Calu3 (cell line): ENCODE data around the gene GREB1L. TPM values are rescaled to one million over a fixed set of nuclear protein-coding genes. Genes with fewer than 3 reads are reported as not detected.

Experiments
- BruUV-seq: library from RNA; stranded (reverse); fragments of 400-500 nt; replicated peaks from 2 replicates; lab custom pipeline; 2021; lab: Mats Ljungman, UMichigan
- CTCF ChIA-PET: fragments of 300-600 bp; sonication (Branson Sonifier 250); formaldehyde crosslinking; loops from one replicate; lab custom pipeline; 2022; ENCODE audit warnings: antibody characterized with exemption; lab: Charles Lee
- DNase-seq: peaks from one replicate; pipeline ENCODE4 v3.0.0; 2022
- H3K27ac Mint-ChIP-seq: one replicate; pipeline ENCODE4 v1.8.0; 2022; ENCODE audit warnings: mixed read lengths; ENCODE audit not compliant: unreplicated experiment
- H3K27me3 Mint-ChIP-seq: one replicate; pipeline ENCODE4 v1.8.0; 2022; ENCODE audit warnings: mixed read lengths; ENCODE audit not compliant: unreplicated experiment
- H3K36me3 Mint-ChIP-seq: one replicate; pipeline ENCODE4 v1.8.0; 2022; ENCODE audit warnings: mild to moderate bottlenecking, moderate library complexity, mixed read lengths; ENCODE audit not compliant: insufficient read depth, unreplicated experiment
- H3K4me1 Mint-ChIP-seq: one replicate; pipeline ENCODE4 v1.8.0; 2022; ENCODE audit warnings: mild to moderate bottlenecking, low read depth, mixed read lengths; ENCODE audit not compliant: unreplicated experiment
- H3K4me3 Mint-ChIP-seq: one replicate; pipeline ENCODE4 v1.8.0; 2022; ENCODE audit warnings: mild to moderate bottlenecking, low read depth, moderate library complexity, mixed read lengths; ENCODE audit not compliant: unreplicated experiment
- H3K9me3 Mint-ChIP-seq: one replicate; pipeline ENCODE4 v1.8.0; 2022; ENCODE audit warnings: low read depth, mixed read lengths; ENCODE audit not compliant: unreplicated experiment
- intact Hi-C: fragments of 100-400 bp; cut with micrococcal nuclease; formaldehyde crosslinking; loops from one replicate; pipeline ENCODE4 v1.10.0; 2022; ENCODE audit not compliant: unreplicated experiment
- total RNA-seq: library from RNA; stranded (reverse); gene quantifications from 2 replicates; pipeline ENCODE4 v1.2.3, GENCODE V29; 2022
- TF ChIP-seq, protein P1 (sequence below): fragments of 200-600 bp; IDR thresholded peaks from one replicate; pipeline ENCODE4 v1.8.0; 2022; ENCODE audit warnings: antibody characterized with exemption; ENCODE audit not compliant: unreplicated experiment

GREB1L gene
- total RNA-seq, 1 experiment from 2014 or later, result 3.8 TPM

DNA sequence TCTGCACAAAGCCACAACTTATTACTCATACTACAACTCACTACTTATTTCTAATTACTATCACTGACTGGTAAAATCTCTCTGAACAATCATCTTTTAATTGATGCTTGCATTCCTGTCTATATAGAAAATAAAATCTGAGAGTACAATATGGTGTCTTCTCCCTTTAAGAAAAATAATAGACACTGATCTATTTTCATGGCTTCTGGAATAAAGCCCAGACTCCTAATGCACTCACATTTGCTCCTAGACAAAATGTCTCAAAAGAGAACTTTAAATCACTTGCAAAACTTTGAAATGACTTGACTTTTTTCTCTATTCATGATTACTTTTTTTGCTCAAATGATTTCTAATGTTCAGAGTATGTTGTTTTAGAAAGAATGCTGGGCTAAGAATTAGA, 329.7 kb downstream of the GREB1L start:
- Mint-ChIP-seq H3K4me1 (no peaks in the 10 kb centered on the region), H3K4me3 (no peak overlapping the region), H3K9me3 (no peaks in the 10 kb centered on the region), H3K27me3 (no peaks in the 10 kb centered on the region), H3K36me3 (peaks cover 66% of the 10 kb centered on the region), H3K27ac (no peak overlapping the region)
- TF ChIP-seq, protein P1, sequence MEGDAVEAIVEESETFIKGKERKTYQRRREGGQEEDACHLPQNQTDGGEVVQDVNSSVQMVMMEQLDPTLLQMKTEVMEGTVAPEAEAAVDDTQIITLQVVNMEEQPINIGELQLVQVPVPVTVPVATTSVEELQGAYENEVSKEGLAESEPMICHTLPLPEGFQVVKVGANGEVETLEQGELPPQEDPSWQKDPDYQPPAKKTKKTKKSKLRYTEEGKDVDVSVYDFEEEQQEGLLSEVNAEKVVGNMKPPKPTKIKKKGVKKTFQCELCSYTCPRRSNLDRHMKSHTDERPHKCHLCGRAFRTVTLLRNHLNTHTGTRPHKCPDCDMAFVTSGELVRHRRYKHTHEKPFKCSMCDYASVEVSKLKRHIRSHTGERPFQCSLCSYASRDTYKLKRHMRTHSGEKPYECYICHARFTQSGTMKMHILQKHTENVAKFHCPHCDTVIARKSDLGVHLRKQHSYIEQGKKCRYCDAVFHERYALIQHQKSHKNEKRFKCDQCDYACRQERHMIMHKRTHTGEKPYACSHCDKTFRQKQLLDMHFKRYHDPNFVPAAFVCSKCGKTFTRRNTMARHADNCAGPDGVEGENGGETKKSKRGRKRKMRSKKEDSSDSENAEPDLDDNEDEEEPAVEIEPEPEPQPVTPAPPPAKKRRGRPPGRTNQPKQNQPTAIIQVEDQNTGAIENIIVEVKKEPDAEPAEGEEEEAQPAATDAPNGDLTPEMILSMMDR, result no peak
- CTCF ChIA-PET, result no interaction called here
- intact Hi-C loops, result no loop called here
- no TSS peak for BruUV-seq
- DNase-seq, result no peak

Other genes starting within 250 kb of the GREB1L start
- 50.9 and 51.9 TPM in 2 replicates for gene ROCK1, start 130.4 kb upstream of the GREB1L start, total RNA-seq